ENCODE measurements around the gene TAF8.
A peak's percentile ranks its signal among the peaks of the same experiment; 100 is the strongest.
"Not testable (repeated sequence)": the region's sequence is repeated elsewhere in the genome, so short reads cannot be mapped to it uniquely, and the experiment has no call there.

Gene TAF8

GRCh38 chr6:42050297-42051267 lies at the start of gene TAF8:
TAF8 (plus strand) TSS chr6:42050524; CDS start chr6:42050542, 18 bp downstream.
- peak; percentile 66 to 77 (median 73) for DNase-seq (ENCODE audit: low read depth in 3 of 3, low spot score in 1 of 3)

- DNase-seq (ENCODE audit: low read depth in 3 of 3, low spot score in 1 of 3) = no peak
Measured at GRCh38 chr6:42001506-42001905, 48.8 kb upstream of the TAF8 start.

DNA sequence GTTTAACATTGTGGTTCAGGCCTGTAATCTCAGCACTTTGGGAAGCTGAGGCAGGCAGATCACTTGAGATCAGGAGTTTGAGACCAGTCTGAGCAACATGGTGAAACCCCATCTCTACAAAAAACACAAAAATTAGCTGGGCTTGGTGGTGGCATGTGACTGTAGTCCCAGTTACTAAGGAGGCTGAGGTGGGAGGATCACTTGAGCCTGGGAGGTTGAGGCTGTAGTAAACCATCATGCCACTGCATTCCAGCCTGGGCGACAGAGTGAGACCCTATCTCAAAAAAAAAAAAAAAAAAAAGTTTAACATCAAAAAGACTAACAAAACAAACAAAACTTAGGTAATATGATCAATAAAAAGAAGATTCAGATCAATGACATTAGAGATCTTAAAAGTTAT lies 46.7 kb upstream of the TAF8 start:
- not testable (repeated sequence) for DNase-seq (ENCODE audit: low read depth in 3 of 3, low spot score in 1 of 3)

GRCh38 chr6:42007286-42008137 lies 42.8 kb upstream of the TAF8 start:
- DNase-seq (ENCODE audit: low read depth in 3 of 3, low spot score in 1 of 3) = no peak

GRCh38 chr6:42008138-42008528 lies 42.2 kb upstream of the TAF8 start:
- not testable (repeated sequence) for DNase-seq (ENCODE audit: low read depth in 3 of 3, low spot score in 1 of 3)

- no peak for DNase-seq (ENCODE audit: low read depth in 3 of 3, low spot score in 1 of 3)
Measured at GRCh38 chr6:42009844-42010184, 40.5 kb upstream of the TAF8 start.

GRCh38 chr6:42010185-42010891 lies 40.0 kb upstream of the TAF8 start:
- no peak for DNase-seq (ENCODE audit: low read depth in 3 of 3, low spot score in 1 of 3)

DNA sequence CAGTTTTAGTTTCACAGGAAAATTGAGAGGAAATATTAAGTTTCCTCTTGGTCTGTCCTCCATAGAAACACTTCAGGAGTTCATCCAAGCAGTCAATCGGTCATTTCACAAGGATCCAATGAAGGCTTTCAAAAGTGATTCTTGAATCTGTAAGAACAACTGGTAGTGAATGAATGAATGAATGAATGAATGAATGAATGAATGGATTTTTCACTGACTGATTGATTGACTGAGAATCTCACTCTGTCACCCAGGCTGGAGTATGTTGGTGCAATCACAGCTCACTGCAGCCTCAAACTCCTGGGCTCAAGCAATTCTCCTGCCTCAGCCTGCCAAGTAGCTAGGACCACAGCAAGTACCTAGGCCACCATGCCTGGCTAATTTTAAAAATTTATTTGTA lies 39.4 kb upstream of the TAF8 start:
- no peak for DNase-seq (ENCODE audit: low read depth in 3 of 3, low spot score in 1 of 3)

GRCh38 chr6:42012501-42013133 lies 37.7 kb upstream of the TAF8 start:
- no peak for DNase-seq (ENCODE audit: low read depth in 3 of 3, low spot score in 1 of 3)

GRCh38 chr6:42013134-42013516 lies 37.2 kb upstream of the TAF8 start:
- no peak for DNase-seq (ENCODE audit: low read depth in 3 of 3, low spot score in 1 of 3)

DNA sequence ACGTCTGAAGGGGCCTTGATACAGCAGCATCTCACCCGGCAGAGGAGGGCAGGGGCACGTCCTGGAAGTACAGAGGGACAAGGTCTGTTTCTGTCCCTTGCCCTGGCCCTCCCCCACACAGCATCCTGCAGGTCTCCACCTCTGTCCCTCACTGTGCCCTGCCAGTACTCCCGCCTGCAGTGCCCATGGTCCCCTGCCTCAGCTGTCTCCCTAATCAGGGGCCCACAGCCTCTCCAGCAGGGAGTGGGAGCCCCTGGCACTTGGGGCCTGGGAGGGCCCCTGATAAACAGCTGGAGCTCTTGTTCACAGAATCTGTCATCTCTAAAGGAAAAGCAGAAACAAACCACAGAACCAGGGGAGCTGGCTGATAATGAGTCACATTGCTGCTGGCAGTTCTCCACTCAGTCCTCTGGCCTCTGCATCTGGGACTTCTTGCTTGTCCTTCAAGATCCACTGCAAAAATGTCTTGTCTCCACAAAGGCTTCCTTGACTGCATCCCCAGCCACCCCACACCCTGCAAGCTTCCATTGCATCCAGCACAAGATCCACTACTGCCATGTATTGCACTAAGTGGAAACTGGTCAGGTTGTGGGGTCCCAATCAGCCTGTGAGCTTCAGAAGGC lies 33.2 kb upstream of the TAF8 start:
- DNase-seq (ENCODE audit: low read depth in 3 of 3, low spot score in 1 of 3) = no peak

GRCh38 chr6:42020967-42021366 lies 29.4 kb upstream of the TAF8 start:
- no peak for DNase-seq (ENCODE audit: low read depth in 3 of 3, low spot score in 1 of 3)

GRCh38 chr6:42021847-42022754 lies 28.2 kb upstream of the TAF8 start:
- DNase-seq (ENCODE audit: low read depth in 3 of 3, low spot score in 1 of 3) = peak; percentile 30 to 53 (median 34)

GRCh38 chr6:42022755-42023384 lies 27.5 kb upstream of the TAF8 start:
- no peak for DNase-seq (ENCODE audit: low read depth in 3 of 3, low spot score in 1 of 3)

- no peak for DNase-seq (ENCODE audit: low read depth in 3 of 3, low spot score in 1 of 3)
Measured at GRCh38 chr6:42025066-42025844, 25.1 kb upstream of the TAF8 start.

- no peak for DNase-seq (ENCODE audit: low read depth in 3 of 3, low spot score in 1 of 3)
Measured at GRCh38 chr6:42025845-42026243, 24.5 kb upstream of the TAF8 start.

DNA sequence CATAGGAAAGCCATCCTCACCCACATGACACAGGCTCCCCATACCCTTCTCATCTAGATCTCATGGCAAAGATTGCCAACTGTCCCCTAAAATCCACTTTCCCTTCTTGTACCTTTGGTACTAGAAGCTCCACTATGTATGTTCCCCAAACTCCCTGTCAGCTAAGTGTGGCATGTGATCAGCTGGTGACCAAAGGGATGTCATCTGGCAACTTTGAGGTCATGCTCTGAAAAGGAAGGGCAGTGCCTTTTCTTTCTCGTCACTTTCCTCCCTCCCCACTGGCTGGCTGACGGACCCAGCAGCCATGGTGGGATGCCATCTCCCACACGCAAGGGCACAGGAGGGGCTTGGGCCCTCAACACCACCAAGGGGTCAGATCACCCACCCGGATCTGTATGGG lies 23.8 kb upstream of the TAF8 start:
- no peak for DNase-seq (ENCODE audit: low read depth in 3 of 3, low spot score in 1 of 3)

Data from stimulated activated CD4-positive, alpha-beta T cell treated with anti-CD3 and anti-CD28 coated beads, TNF-alpha, amount 100 ng/mL, for 1 hour (primary cell).